ENCODE results near the gene NPRL2.

GRCh38 chr3:50327129-50327528 lies 23.4 kb downstream of the NPRL2 start:
- TF ChIP-seq POLR2A (IDR thresholded peaks at IDR 0.05; ENCODE audit: low read depth, low read length) (no peak), POLR2AphosphoS5 (IDR thresholded peaks at IDR 0.05; ENCODE audit: low read depth, low read length) (no peak)

Measured in GM12892 (cell line).